ENCODE measurements around the gene MEMO1.

GRCh38 chr2:31983762-31984467 lies 26.9 kb downstream of the MEMO1 start:
- TF ChIP-seq MYC (IDR thresholded peaks at IDR 0.05; ENCODE audit: low read depth, low read length) = no peak
- TF ChIP-seq POLR2A (IDR thresholded peaks at IDR 0.05; ENCODE audit: extremely low read depth, insufficient read length) = no peak
- TF ChIP-seq, protein P1, sequence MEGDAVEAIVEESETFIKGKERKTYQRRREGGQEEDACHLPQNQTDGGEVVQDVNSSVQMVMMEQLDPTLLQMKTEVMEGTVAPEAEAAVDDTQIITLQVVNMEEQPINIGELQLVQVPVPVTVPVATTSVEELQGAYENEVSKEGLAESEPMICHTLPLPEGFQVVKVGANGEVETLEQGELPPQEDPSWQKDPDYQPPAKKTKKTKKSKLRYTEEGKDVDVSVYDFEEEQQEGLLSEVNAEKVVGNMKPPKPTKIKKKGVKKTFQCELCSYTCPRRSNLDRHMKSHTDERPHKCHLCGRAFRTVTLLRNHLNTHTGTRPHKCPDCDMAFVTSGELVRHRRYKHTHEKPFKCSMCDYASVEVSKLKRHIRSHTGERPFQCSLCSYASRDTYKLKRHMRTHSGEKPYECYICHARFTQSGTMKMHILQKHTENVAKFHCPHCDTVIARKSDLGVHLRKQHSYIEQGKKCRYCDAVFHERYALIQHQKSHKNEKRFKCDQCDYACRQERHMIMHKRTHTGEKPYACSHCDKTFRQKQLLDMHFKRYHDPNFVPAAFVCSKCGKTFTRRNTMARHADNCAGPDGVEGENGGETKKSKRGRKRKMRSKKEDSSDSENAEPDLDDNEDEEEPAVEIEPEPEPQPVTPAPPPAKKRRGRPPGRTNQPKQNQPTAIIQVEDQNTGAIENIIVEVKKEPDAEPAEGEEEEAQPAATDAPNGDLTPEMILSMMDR (IDR thresholded peaks at IDR 0.05; ENCODE audit: low read depth, low read length) = no peak

All from NB4 (cell line).